Measurements from ENCODE around the gene ARNT2. TPM values are rescaled to one million over a fixed set of nuclear protein-coding genes. Genes with fewer than 3 reads are reported as not detected.

ARNT2 gene
- total RNA-seq, 1 donor from 2014 or later, result 6.4 TPM

- no peak for TF ChIP-seq CTCF (IDR thresholded peaks at IDR 0.05)
- Histone ChIP-seq H3K4me3 (no peak overlapping the region), H3K4me1 (peaks cover 6 to 16% of the 10 kb centered on the region in 2 donors), H3K27me3 (no peaks in the 10 kb centered on the region), H3K36me3 (no peaks in the 10 kb centered on the region), H3K27ac (no peak overlapping the region), H3K9me3 (no peaks in the 10 kb centered on the region)
- intact Hi-C loops (cut with DNase I), result loop anchor here (10.0 kb wide), 1 partner anchor 483 kb away; no protein-coding TSS in a partner anchor
- DNase-seq (ENCODE audit: low spot score in 2 of 2), result no peak
Observed at GRCh38 chr15:80491163-80491847, 87.1 kb downstream of the ARNT2 start.

- H3K9me3 ChIP-seq, result no peaks in the 10 kb centered on the region
- H3K27me3 ChIP-seq, result no peaks in the 10 kb centered on the region
- no peak overlapping the region for H3K27ac ChIP-seq
- DNase-seq (ENCODE audit: low spot score in 2 of 2), result no peak
- intact Hi-C loops (cut with DNase I), result loop anchor here (10.0 kb wide), 1 partner anchor 482 kb away; no protein-coding TSS in a partner anchor
- H3K36me3 ChIP-seq, result no peaks in the 10 kb centered on the region
- H3K4me3 ChIP-seq, result no peak overlapping the region
- peaks cover 6 to 16% of the 10 kb centered on the region in 2 donors for H3K4me1 ChIP-seq
- no peak for TF ChIP-seq CTCF (IDR thresholded peaks at IDR 0.05)
Observed at GRCh38 chr15:80492409-80492808, 88.2 kb downstream of the ARNT2 start.

- Histone ChIP-seq H3K27ac (no peak overlapping the region), H3K36me3 (no peaks in the 10 kb centered on the region), H3K9me3 (no peaks in the 10 kb centered on the region), H3K27me3 (no peaks in the 10 kb centered on the region), H3K4me3 (no peak overlapping the region), H3K4me1 (peaks cover 6 to 15% of the 10 kb centered on the region in 2 donors)
- no peak for DNase-seq (ENCODE audit: low spot score in 2 of 2)
- intact Hi-C loops (cut with DNase I), result loop anchor here (10.0 kb wide), 1 partner anchor 482 kb away; no protein-coding TSS in a partner anchor
- TF ChIP-seq CTCF (IDR thresholded peaks at IDR 0.05), result no peak
Observed at GRCh38 chr15:80492874-80493273, 88.7 kb downstream of the ARNT2 start.

GRCh38 chr15:80494351-80494751 is 90.2 kb downstream of the ARNT2 start:
- peaks cover 3 to 7% of the 10 kb centered on the region in 2 donors for H3K4me1 ChIP-seq
- TF ChIP-seq CTCF (IDR thresholded peaks at IDR 0.05), result no peak

GRCh38 chr15:80494756-80495155 is 90.6 kb downstream of the ARNT2 start:
- H3K9me3 ChIP-seq, result no peaks in the 10 kb centered on the region
- intact Hi-C loops (cut with DNase I), result loop anchor here (10.0 kb wide), 1 partner anchor 480 kb away; no protein-coding TSS in a partner anchor
- H3K27ac ChIP-seq, result no peak overlapping the region
- no peak for DNase-seq (ENCODE audit: low spot score in 2 of 2)
- no peaks in the 10 kb centered on the region for H3K27me3 ChIP-seq
- H3K36me3 ChIP-seq, result no peaks in the 10 kb centered on the region
- H3K4me3 ChIP-seq, result no peak overlapping the region
- TF ChIP-seq CTCF (IDR thresholded peaks at IDR 0.05), result no peak
- H3K4me1 ChIP-seq, result peaks cover 0 to 3% of the 10 kb centered on the region in 2 donors

More at GRCh38 chr15:80494351-80494751, 90.2 kb downstream of the ARNT2 start:
- no peak for DNase-seq (ENCODE audit: low spot score in 2 of 2)
- H3K27ac ChIP-seq, result no peak overlapping the region
- H3K36me3 ChIP-seq, result no peaks in the 10 kb centered on the region
- no peaks in the 10 kb centered on the region for H3K9me3 ChIP-seq
- H3K4me3 ChIP-seq, result no peak overlapping the region
- H3K27me3 ChIP-seq, result no peaks in the 10 kb centered on the region
- intact Hi-C loops (cut with DNase I), result loop anchor here (10.0 kb wide), 1 partner anchor 480 kb away; no protein-coding TSS in a partner anchor
